Measurements from ENCODE around the gene SYTL5.

Gene SYTL5

GRCh38 chrX:38124000-38124399 lies 117.6 kb downstream of the SYTL5 start:
- Histone ChIP-seq H3K27ac (no peak overlapping the region), H3K36me3 (ENCODE audit: insufficient read depth, low read length) (no peaks in the 10 kb centered on the region), H3K9me3 (ENCODE audit: low read depth, low read length) (no peaks in the 10 kb centered on the region), H3K4me3 (no peak overlapping the region), H3K9ac (ENCODE audit: insufficient read length) (no peak overlapping the region)
- no peak for DNase-seq (ENCODE audit: low read depth, low spot score)
- no peak for TF ChIP-seq EZH2 (IDR thresholded peaks at IDR 0.05)
- no peak for TF ChIP-seq FOXP2 (optimal IDR thresholded peaks at IDR 0.05; ENCODE audit: control extremely low read depth, extremely low read length, insufficient read depth)
- no peak for TF ChIP-seq POLR2AphosphoS5 (IDR thresholded peaks at IDR 0.05; ENCODE audit: borderline replicate concordance, low read depth, low read length)

GRCh38 chrX:38126179-38126578 lies 119.8 kb downstream of the SYTL5 start:
- no peak for TF ChIP-seq FOXP2 (optimal IDR thresholded peaks at IDR 0.05; ENCODE audit: control extremely low read depth, extremely low read length, insufficient read depth)
- no peak for TF ChIP-seq POLR2AphosphoS5 (IDR thresholded peaks at IDR 0.05; ENCODE audit: borderline replicate concordance, low read depth, low read length)
- TF ChIP-seq EZH2 (IDR thresholded peaks at IDR 0.05): no peak
- no peak overlapping the region for H3K4me3 ChIP-seq
- H3K9ac ChIP-seq (ENCODE audit: insufficient read length): no peak overlapping the region
- no peak overlapping the region for H3K27ac ChIP-seq
- H3K36me3 ChIP-seq (ENCODE audit: insufficient read depth, low read length): no peaks in the 10 kb centered on the region
- no peak for DNase-seq (ENCODE audit: low read depth, low spot score)
- H3K9me3 ChIP-seq (ENCODE audit: low read depth, low read length): no peaks in the 10 kb centered on the region

GRCh38 chrX:38127961-38128360 lies 121.6 kb downstream of the SYTL5 start:
- Histone ChIP-seq H3K9ac (ENCODE audit: insufficient read length) (no peak overlapping the region), H3K36me3 (ENCODE audit: insufficient read depth, low read length) (no peaks in the 10 kb centered on the region), H3K9me3 (ENCODE audit: low read depth, low read length) (no peaks in the 10 kb centered on the region), H3K4me3 (no peak overlapping the region), H3K27ac (no peak overlapping the region)
- DNase-seq (ENCODE audit: low read depth, low spot score): no peak
- TF ChIP-seq POLR2AphosphoS5 (IDR thresholded peaks at IDR 0.05; ENCODE audit: borderline replicate concordance, low read depth, low read length) (no peak), EZH2 (IDR thresholded peaks at IDR 0.05) (no peak), FOXP2 (optimal IDR thresholded peaks at IDR 0.05; ENCODE audit: control extremely low read depth, extremely low read length, insufficient read depth) (no peak)

- no peak overlapping the region for H3K27ac ChIP-seq
- no peak for DNase-seq (ENCODE audit: low read depth, low spot score)
- H3K9me3 ChIP-seq (ENCODE audit: low read depth, low read length): no peaks in the 10 kb centered on the region
- no peak for TF ChIP-seq POLR2AphosphoS5 (IDR thresholded peaks at IDR 0.05; ENCODE audit: borderline replicate concordance, low read depth, low read length)
- TF ChIP-seq EZH2 (IDR thresholded peaks at IDR 0.05): no peak
- TF ChIP-seq FOXP2 (optimal IDR thresholded peaks at IDR 0.05; ENCODE audit: control extremely low read depth, extremely low read length, insufficient read depth): no peak
- no peaks in the 10 kb centered on the region for H3K36me3 ChIP-seq (ENCODE audit: insufficient read depth, low read length)
- no peak overlapping the region for H3K4me3 ChIP-seq
- no peak overlapping the region for H3K9ac ChIP-seq (ENCODE audit: insufficient read length)
Measured at GRCh38 chrX:38129366-38129765, 123.0 kb downstream of the SYTL5 start.

GRCh38 chrX:38138157-38138891 lies 132.0 kb downstream of the SYTL5 start:
- Histone ChIP-seq H3K27ac (no peak overlapping the region), H3K9ac (ENCODE audit: insufficient read length) (no peak overlapping the region), H3K9me3 (ENCODE audit: low read depth, low read length) (no peaks in the 10 kb centered on the region), H3K4me3 (no peak overlapping the region), H3K36me3 (ENCODE audit: insufficient read depth, low read length) (no peaks in the 10 kb centered on the region)
- TF ChIP-seq POLR2AphosphoS5 (IDR thresholded peaks at IDR 0.05; ENCODE audit: borderline replicate concordance, low read depth, low read length): no peak
- TF ChIP-seq EZH2 (IDR thresholded peaks at IDR 0.05): no peak
- no peak for TF ChIP-seq FOXP2 (optimal IDR thresholded peaks at IDR 0.05; ENCODE audit: control extremely low read depth, extremely low read length, insufficient read depth)
- DNase-seq (ENCODE audit: low read depth, low spot score): no peak

GRCh38 chrX:38138900-38139299 lies 132.5 kb downstream of the SYTL5 start:
- Histone ChIP-seq H3K27ac (no peak overlapping the region), H3K36me3 (ENCODE audit: insufficient read depth, low read length) (no peaks in the 10 kb centered on the region), H3K9ac (ENCODE audit: insufficient read length) (no peak overlapping the region), H3K9me3 (ENCODE audit: low read depth, low read length) (no peaks in the 10 kb centered on the region), H3K4me3 (no peak overlapping the region)
- DNase-seq (ENCODE audit: low read depth, low spot score): no peak
- TF ChIP-seq POLR2AphosphoS5 (IDR thresholded peaks at IDR 0.05; ENCODE audit: borderline replicate concordance, low read depth, low read length) (no peak), FOXP2 (optimal IDR thresholded peaks at IDR 0.05; ENCODE audit: control extremely low read depth, extremely low read length, insufficient read depth) (no peak), EZH2 (IDR thresholded peaks at IDR 0.05) (no peak)

- H3K4me3 ChIP-seq: no peak overlapping the region
- H3K27ac ChIP-seq: no peak overlapping the region
- DNase-seq (ENCODE audit: low read depth, low spot score): no peak
- no peak overlapping the region for H3K9ac ChIP-seq (ENCODE audit: insufficient read length)
- no peaks in the 10 kb centered on the region for H3K36me3 ChIP-seq (ENCODE audit: insufficient read depth, low read length)
- TF ChIP-seq FOXP2 (optimal IDR thresholded peaks at IDR 0.05; ENCODE audit: control extremely low read depth, extremely low read length, insufficient read depth) (no peak), POLR2AphosphoS5 (IDR thresholded peaks at IDR 0.05; ENCODE audit: borderline replicate concordance, low read depth, low read length) (no peak), EZH2 (IDR thresholded peaks at IDR 0.05) (no peak)
- no peaks in the 10 kb centered on the region for H3K9me3 ChIP-seq (ENCODE audit: low read depth, low read length)
Measured at GRCh38 chrX:38142610-38143009, 136.3 kb downstream of the SYTL5 start.

- DNase-seq (ENCODE audit: low read depth, low spot score): no peak
- Histone ChIP-seq H3K4me3 (no peak overlapping the region), H3K36me3 (ENCODE audit: insufficient read depth, low read length) (no peaks in the 10 kb centered on the region), H3K9ac (ENCODE audit: insufficient read length) (no peak overlapping the region), H3K27ac (no peak overlapping the region), H3K9me3 (ENCODE audit: low read depth, low read length) (no peaks in the 10 kb centered on the region)
- TF ChIP-seq POLR2AphosphoS5 (IDR thresholded peaks at IDR 0.05; ENCODE audit: borderline replicate concordance, low read depth, low read length): no peak
- TF ChIP-seq EZH2 (IDR thresholded peaks at IDR 0.05): no peak
- TF ChIP-seq FOXP2 (optimal IDR thresholded peaks at IDR 0.05; ENCODE audit: control extremely low read depth, extremely low read length, insufficient read depth): no peak
Measured at GRCh38 chrX:38149016-38149415, 142.7 kb downstream of the SYTL5 start.

- no peak for DNase-seq (ENCODE audit: low read depth, low spot score)
- H3K9me3 ChIP-seq (ENCODE audit: low read depth, low read length): no peaks in the 10 kb centered on the region
- TF ChIP-seq POLR2AphosphoS5 (IDR thresholded peaks at IDR 0.05; ENCODE audit: borderline replicate concordance, low read depth, low read length): no peak
- TF ChIP-seq EZH2 (IDR thresholded peaks at IDR 0.05): no peak
- no peak for TF ChIP-seq FOXP2 (optimal IDR thresholded peaks at IDR 0.05; ENCODE audit: control extremely low read depth, extremely low read length, insufficient read depth)
- H3K36me3 ChIP-seq (ENCODE audit: insufficient read depth, low read length): no peaks in the 10 kb centered on the region
- no peak overlapping the region for H3K9ac ChIP-seq (ENCODE audit: insufficient read length)
- H3K4me3 ChIP-seq: no peak overlapping the region
- no peak overlapping the region for H3K27ac ChIP-seq
Measured at GRCh38 chrX:38150993-38151392, 144.6 kb downstream of the SYTL5 start.

Measured in SK-N-MC (cell line).